ENCODE data around the gene IL3RA. TPM values are rescaled to one million over a fixed set of nuclear protein-coding genes. Genes with fewer than 3 reads are reported as not detected.
"Not testable (repeated sequence)": the region's sequence is repeated elsewhere in the genome, so short reads cannot be mapped to it uniquely, and the experiment has no call there.

IL3RA gene
- total RNA-seq, 2 donors from 2014 or later, result 0.52 to 1.2 TPM

GRCh38 chrX:1394731-1395501, 58.3 kb downstream of the IL3RA start:
- Mint-ChIP-seq H3K27me3 (no peaks in the 10 kb centered on the region), H3K27ac (peak overlapping the region; percentile 92), H3K36me3 (ENCODE audit: low read depth) (peaks cover 48% of the 10 kb centered on the region), H3K4me3 (peak overlapping the region; percentile 88), H3K9me3 (no peaks in the 10 kb centered on the region), H3K4me1 (peaks cover 25% of the 10 kb centered on the region)
- ATAC-seq (replicated peaks), result no peak

- Mint-ChIP-seq H3K4me3 (peak overlapping the region; percentile 88), H3K36me3 (ENCODE audit: low read depth) (peaks cover 40% of the 10 kb centered on the region), H3K27me3 (no peaks in the 10 kb centered on the region), H3K9me3 (no peaks in the 10 kb centered on the region), H3K27ac (peak overlapping the region; percentile 26), H3K4me1 (peaks cover 25% of the 10 kb centered on the region)
- no peak for ATAC-seq (replicated peaks)
Measured at GRCh38 chrX:1395646-1396216, 59.1 kb downstream of the IL3RA start.

DNA sequence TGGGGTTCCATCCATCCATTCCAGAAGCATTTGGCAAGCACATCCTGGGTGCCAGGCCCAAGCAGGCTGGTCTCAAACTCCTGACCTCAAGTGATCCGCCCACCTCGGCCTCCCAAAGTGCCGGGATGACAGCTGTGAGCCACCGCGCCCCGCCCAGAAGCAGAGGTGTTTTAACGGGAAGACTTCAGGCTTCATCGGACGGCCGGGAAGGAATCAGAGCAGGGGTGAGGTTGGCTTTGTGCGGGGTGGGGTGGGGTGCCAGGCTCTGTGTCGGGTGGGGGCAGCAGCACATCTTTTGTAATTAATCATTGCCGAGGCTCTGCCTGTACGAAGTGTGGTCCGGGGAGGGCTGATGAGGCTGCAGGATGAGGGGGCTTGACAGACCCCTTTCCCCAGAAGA, 60.4 kb downstream of the IL3RA start:
- Mint-ChIP-seq H3K4me1 (peaks cover 25% of the 10 kb centered on the region), H3K36me3 (ENCODE audit: low read depth) (peaks cover 27% of the 10 kb centered on the region), H3K4me3 (no peak overlapping the region), H3K9me3 (no peaks in the 10 kb centered on the region), H3K27ac (no peak overlapping the region), H3K27me3 (no peaks in the 10 kb centered on the region)
- no peak for ATAC-seq (replicated peaks)

DNA sequence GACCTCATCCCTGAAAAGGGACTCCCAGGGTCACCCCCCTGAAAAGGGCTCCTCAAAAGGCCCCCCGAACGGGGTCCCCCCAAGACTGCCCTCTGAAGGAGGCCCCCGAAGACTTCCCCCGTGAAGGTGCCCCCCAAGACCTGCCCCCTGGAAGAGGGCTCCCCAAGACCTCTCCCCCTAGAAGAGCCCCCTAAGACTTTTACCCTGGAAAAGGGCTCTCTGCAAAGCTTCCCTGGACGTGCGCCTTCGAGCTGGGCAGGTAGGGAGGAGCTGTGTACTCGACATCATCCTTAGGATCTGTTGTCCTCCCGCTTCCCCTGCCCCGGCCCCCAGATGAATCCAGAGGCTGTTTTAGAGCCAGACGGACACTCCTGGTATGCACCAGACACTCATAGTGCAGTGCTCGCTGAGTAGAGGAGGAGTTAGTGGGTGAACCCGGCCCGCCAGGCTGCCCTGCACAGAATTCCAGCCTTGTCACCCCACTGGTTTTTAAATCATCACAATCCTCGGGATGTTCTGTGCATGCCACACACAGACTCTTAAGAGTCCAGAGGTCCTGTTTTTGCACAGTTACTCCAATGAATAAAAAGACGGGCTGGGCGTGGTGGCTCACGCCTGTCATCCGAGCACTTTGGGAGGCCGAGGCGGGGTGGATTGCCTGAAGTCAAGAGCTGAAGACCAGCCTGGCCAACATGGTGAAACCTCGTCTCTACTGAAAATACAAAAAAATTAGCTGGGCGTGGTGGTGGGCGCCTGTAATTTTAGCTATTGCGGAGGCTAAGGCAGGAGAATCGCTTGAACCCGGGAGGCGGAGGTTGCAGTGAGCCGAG, 61.1 kb downstream of the IL3RA start:
- no peaks in the 10 kb centered on the region for H3K9me3 Mint-ChIP-seq
- no peaks in the 10 kb centered on the region for H3K27me3 Mint-ChIP-seq
- no peak for ATAC-seq (replicated peaks)
- no peak overlapping the region for H3K4me3 Mint-ChIP-seq
- H3K27ac Mint-ChIP-seq, result no peak overlapping the region
- H3K36me3 Mint-ChIP-seq (ENCODE audit: low read depth), result peaks cover 27% of the 10 kb centered on the region
- peaks cover 25% of the 10 kb centered on the region for H3K4me1 Mint-ChIP-seq

- Mint-ChIP-seq H3K27ac (no peak overlapping the region), H3K36me3 (ENCODE audit: low read depth) (peaks cover 19% of the 10 kb centered on the region), H3K4me1 (peaks cover 23% of the 10 kb centered on the region), H3K9me3 (no peaks in the 10 kb centered on the region), H3K27me3 (no peaks in the 10 kb centered on the region), H3K4me3 (no peak overlapping the region)
- ATAC-seq (replicated peaks), result no peak
Measured at GRCh38 chrX:1398431-1399340, 62.1 kb downstream of the IL3RA start.

DNA sequence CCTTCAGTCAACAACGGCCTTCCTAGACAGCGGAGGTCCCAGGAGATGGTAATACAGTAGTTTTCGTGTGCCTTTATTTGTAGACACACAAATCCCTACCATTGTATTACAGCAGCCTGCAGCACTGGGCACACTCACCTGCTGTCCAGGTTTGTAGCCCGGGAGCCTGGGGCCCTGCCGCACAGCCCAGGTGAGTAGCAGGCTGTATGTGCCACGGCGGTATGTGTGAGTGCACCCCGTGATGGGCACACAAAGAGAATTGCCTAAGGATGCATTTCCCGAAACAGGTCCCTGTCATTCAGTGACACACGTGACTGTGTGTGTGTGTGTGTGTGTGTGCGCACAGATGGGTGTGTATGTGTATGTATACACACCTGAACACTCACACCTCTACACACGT, 63.5 kb downstream of the IL3RA start:
- peaks cover 19% of the 10 kb centered on the region for H3K36me3 Mint-ChIP-seq (ENCODE audit: low read depth)
- no peak overlapping the region for H3K27ac Mint-ChIP-seq
- H3K4me3 Mint-ChIP-seq, result no peak overlapping the region
- H3K9me3 Mint-ChIP-seq, result no peaks in the 10 kb centered on the region
- H3K4me1 Mint-ChIP-seq, result peaks cover 13% of the 10 kb centered on the region
- no peaks in the 10 kb centered on the region for H3K27me3 Mint-ChIP-seq
- ATAC-seq (replicated peaks), result no peak

GRCh38 chrX:1400742-1401471, 64.3 kb downstream of the IL3RA start:
- H3K4me3 Mint-ChIP-seq, result no peak overlapping the region
- H3K27ac Mint-ChIP-seq, result no peak overlapping the region
- no peak for ATAC-seq (replicated peaks)
- peaks cover 11% of the 10 kb centered on the region for H3K36me3 Mint-ChIP-seq (ENCODE audit: low read depth)
- H3K27me3 Mint-ChIP-seq, result no peaks in the 10 kb centered on the region
- H3K9me3 Mint-ChIP-seq, result no peaks in the 10 kb centered on the region
- peaks cover 4% of the 10 kb centered on the region for H3K4me1 Mint-ChIP-seq

DNA sequence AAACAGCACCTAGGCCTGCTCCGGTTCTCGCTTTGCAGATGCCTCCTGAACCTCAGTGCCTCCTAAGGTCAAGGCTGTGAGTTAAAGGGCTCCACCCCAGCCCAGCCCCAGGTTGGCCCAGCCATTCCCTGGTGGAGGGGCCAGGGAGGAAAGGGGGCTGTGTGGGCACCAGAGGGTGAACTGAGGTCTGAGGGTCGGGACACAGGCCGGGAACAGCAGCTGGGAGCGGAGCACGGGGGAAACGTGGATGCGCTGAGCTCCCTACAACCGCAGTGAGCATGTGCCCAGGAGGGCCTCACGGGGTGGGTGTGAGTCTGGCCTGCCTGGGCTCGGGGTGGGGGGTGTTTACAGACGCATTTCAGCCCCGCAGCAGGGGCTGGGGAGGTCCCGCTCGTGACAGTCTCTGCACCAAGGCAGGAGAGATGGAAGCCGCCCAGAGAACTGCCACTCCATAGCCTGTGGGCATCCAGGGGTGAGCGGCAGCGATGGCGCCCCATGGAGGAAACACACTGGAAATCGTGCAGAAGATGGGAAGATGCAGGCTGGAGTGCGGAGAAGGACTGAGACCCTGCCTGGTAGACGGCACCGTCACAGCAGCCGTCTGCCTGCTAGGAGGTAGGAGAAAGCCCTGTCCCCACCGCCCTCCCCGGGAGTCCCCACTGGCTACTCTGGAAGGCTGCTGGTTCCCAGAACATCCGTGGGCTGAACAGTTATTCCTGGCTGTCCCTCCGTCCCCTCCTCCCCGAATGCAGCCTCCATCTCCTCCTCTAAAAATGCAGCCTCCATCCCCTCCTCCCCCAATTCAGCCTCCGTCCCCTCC, 65.2 kb downstream of the IL3RA start:
- H3K27me3 Mint-ChIP-seq, result no peaks in the 10 kb centered on the region
- no peaks in the 10 kb centered on the region for H3K4me1 Mint-ChIP-seq
- H3K36me3 Mint-ChIP-seq (ENCODE audit: low read depth), result peaks cover 6% of the 10 kb centered on the region
- no peak overlapping the region for H3K27ac Mint-ChIP-seq
- no peak overlapping the region for H3K4me3 Mint-ChIP-seq
- H3K9me3 Mint-ChIP-seq, result no peaks in the 10 kb centered on the region
- ATAC-seq (replicated peaks), result no peak

- no peaks in the 10 kb centered on the region for H3K27me3 Mint-ChIP-seq
- no peak for ATAC-seq (replicated peaks)
- no peaks in the 10 kb centered on the region for H3K4me1 Mint-ChIP-seq
- H3K36me3 Mint-ChIP-seq (ENCODE audit: low read depth), result peaks cover 6% of the 10 kb centered on the region
- no peaks in the 10 kb centered on the region for H3K9me3 Mint-ChIP-seq
- H3K4me3 Mint-ChIP-seq, result no peak overlapping the region
- no peak overlapping the region for H3K27ac Mint-ChIP-seq
Measured at GRCh38 chrX:1403228-1403627, 66.6 kb downstream of the IL3RA start.

- not testable (repeated sequence) for H3K4me3 Mint-ChIP-seq; H3K36me3 Mint-ChIP-seq (ENCODE audit: low read depth); ATAC-seq (replicated peaks)
Measured at GRCh38 chrX:1403867-1404266, 67.3 kb downstream of the IL3RA start.

DNA sequence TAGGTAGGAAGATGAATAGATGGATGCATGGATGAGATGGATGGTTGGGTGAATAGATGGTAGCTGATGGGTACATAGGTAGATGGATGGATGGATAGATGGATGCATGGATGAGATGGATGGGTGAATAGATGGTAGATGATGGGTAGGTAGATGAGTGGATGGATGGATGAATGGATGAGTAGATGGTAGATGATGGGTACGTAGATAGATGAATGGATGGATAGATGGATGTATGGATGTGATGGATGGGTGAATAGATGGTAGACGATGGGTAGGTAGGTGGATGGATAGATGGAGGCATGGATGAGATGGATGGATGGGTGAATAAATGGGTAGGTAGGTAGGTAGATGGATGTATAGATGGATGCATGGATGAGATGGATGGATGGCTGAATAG, 69.2 kb downstream of the IL3RA start:
- H3K27me3 Mint-ChIP-seq; H3K36me3 Mint-ChIP-seq (ENCODE audit: low read depth); H3K27ac Mint-ChIP-seq; H3K4me3 Mint-ChIP-seq; H3K4me1 Mint-ChIP-seq; H3K9me3 Mint-ChIP-seq; ATAC-seq (replicated peaks): not testable (repeated sequence)

More at GRCh38 chrX:1403867-1404266, 67.3 kb downstream of the IL3RA start:
- not testable (repeated sequence) for H3K27ac Mint-ChIP-seq, H3K27me3 Mint-ChIP-seq, H3K9me3 Mint-ChIP-seq, H3K4me1 Mint-ChIP-seq

DNA sequence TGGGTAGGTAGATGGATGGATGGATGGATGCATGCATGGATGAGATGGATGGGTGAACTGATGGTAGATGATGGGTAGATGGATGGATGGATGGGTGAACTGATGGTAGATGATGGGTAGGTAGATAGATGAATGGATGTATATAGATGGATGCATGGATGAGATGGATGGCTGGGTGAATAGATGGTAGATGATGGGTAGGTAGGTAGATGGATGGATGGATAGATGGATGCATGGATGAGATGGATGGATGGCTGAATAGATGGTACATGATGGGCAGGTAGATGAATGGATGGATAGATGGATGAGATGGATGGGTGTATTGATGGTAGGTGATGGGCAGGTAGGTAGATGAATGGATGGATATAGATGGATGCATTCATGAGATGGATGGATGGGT, 70.5 kb downstream of the IL3RA start:
- ATAC-seq (replicated peaks), result no peak
- Mint-ChIP-seq H3K4me1 (no peaks in the 10 kb centered on the region), H3K4me3 (no peak overlapping the region), H3K27ac (no peak overlapping the region), H3K27me3 (no peaks in the 10 kb centered on the region), H3K36me3 (ENCODE audit: low read depth) (peaks cover 13% of the 10 kb centered on the region), H3K9me3 (no peaks in the 10 kb centered on the region)

- no peaks in the 10 kb centered on the region for H3K27me3 Mint-ChIP-seq
- no peak for ATAC-seq (replicated peaks)
- H3K36me3 Mint-ChIP-seq (ENCODE audit: low read depth), result peaks cover 39% of the 10 kb centered on the region
- H3K27ac Mint-ChIP-seq, result no peak overlapping the region
- H3K4me3 Mint-ChIP-seq, result no peak overlapping the region
- no peaks in the 10 kb centered on the region for H3K9me3 Mint-ChIP-seq
- H3K4me1 Mint-ChIP-seq, result no peaks in the 10 kb centered on the region
Measured at GRCh38 chrX:1411326-1411725, 74.7 kb downstream of the IL3RA start.

Measured in activated T-helper 17 cell treated with anti-CD3 and anti-CD28 coated beads, Interleukin-2, amount 50 U/mL, for 72 hours (primary cell).